Vagina (tissue), 2 donors: ENCODE data around the gene PCDHA2. TPM values are rescaled to one million over a fixed set of nuclear protein-coding genes. Genes with fewer than 3 reads are reported as not detected.
"Not testable (repeated sequence)": the region's sequence is repeated elsewhere in the genome, so short reads cannot be mapped to it uniquely, and the experiment has no call there.

Experiments
- DNase-seq, 2 donors: peaks; one replicate each; pipeline ENCODE4 v3.0.0-alpha.2; 2017; ENCODE audit errors: extremely low spot score in 2 of 2
- H3K27ac ChIP-seq: fragments of 200-600 bp; sonication (generic); one replicate; pipeline ENCODE4 v1.5.1; 2019
- H3K27me3 ChIP-seq: fragments of 200-600 bp; sonication (generic); one replicate; pipeline ENCODE4 v1.5.1; 2019
- H3K36me3 ChIP-seq, 2 donors: fragments of 200-600 bp; sonication (generic); one replicate each; pipeline ENCODE4 v1.5.1; 2017 to 2019
- H3K4me1 ChIP-seq: fragments of 200-600 bp; sonication (generic); one replicate; pipeline ENCODE4 v1.5.1; 2019
- H3K4me3 ChIP-seq, 2 donors: fragments of 200-600 bp; sonication (generic); 1 replicate in 1 of 2; 2 replicates in 1 of 2; pipeline ENCODE4 v1.5.1; 2016 to 2019
- H3K9me3 ChIP-seq: fragments of 200-600 bp; sonication (generic); one replicate; pipeline ENCODE4 v1.5.1; 2019
- CTCF ChIP-seq, 3 experiments: fragments of 450-650 bp in 2 of 3; fragments of 200-600 bp in 1 of 3; sonication (generic) in 1 of 3; IDR thresholded peaks; one replicate each; pipeline ENCODE4 v1.5.1; 2017 to 2019; ENCODE audit warnings: antibody characterized with exemption in 3 of 3, mild to moderate bottlenecking in 2 of 3, moderate library complexity in 2 of 3
- POLR2A ChIP-seq, 2 donors: fragments of 450-650 bp; IDR thresholded peaks; one replicate each; pipeline ENCODE4 v1.6.1; 2017; ENCODE audit warnings: antibody characterized with exemption in 2 of 2, mild to moderate bottlenecking in 2 of 2, moderate library complexity in 2 of 2
- POLR2AphosphoS5 ChIP-seq, 2 donors: sonication (generic); formaldehyde crosslinking; IDR thresholded peaks; one replicate each; pipeline ENCODE4 v1.9.0; 2017; ENCODE audit warnings: antibody characterized with exemption in 2 of 2, mild to moderate bottlenecking in 2 of 2, low read depth in 1 of 2; ENCODE audit not compliant: insufficient read depth in 1 of 2
- intact Hi-C: fragments of 100-400 bp; cut with DNase I; formaldehyde crosslinking; loops from one replicate; pipeline ENCODE4 v1.15.1; 2023
- total RNA-seq: library from RNA; depleted of rRNA; stranded (reverse); fragments of >200 nt; gene quantifications from one replicate; pipeline ENCODE4 v1.2.3, GENCODE V29; 2016

The PCDHA2 gene
- total RNA-seq, 1 donor from 2014 or later, result not detected

- intact Hi-C loops, result no loop called here
- no peaks in the 10 kb centered on the region for H3K36me3 ChIP-seq
- DNase-seq, result no peak
- H3K4me1 ChIP-seq, result no peaks in the 10 kb centered on the region
- TF ChIP-seq POLR2A (IDR thresholded peaks at IDR 0.05), result no peak
- TF ChIP-seq CTCF (IDR thresholded peaks at IDR 0.05), result no peak
- no peak for TF ChIP-seq POLR2AphosphoS5 (IDR thresholded peaks at IDR 0.05; ENCODE audit: insufficient read depth in 1 of 2, low read depth in 1 of 2)
- H3K27ac ChIP-seq, result no peak overlapping the region
- no peak overlapping the region for H3K4me3 ChIP-seq
- no peaks in the 10 kb centered on the region for H3K27me3 ChIP-seq
- peaks cover 3% of the 10 kb centered on the region for H3K9me3 ChIP-seq
Observed at GRCh38 chr5:140823475-140823874, 28.8 kb downstream of the PCDHA2 start.

DNA sequence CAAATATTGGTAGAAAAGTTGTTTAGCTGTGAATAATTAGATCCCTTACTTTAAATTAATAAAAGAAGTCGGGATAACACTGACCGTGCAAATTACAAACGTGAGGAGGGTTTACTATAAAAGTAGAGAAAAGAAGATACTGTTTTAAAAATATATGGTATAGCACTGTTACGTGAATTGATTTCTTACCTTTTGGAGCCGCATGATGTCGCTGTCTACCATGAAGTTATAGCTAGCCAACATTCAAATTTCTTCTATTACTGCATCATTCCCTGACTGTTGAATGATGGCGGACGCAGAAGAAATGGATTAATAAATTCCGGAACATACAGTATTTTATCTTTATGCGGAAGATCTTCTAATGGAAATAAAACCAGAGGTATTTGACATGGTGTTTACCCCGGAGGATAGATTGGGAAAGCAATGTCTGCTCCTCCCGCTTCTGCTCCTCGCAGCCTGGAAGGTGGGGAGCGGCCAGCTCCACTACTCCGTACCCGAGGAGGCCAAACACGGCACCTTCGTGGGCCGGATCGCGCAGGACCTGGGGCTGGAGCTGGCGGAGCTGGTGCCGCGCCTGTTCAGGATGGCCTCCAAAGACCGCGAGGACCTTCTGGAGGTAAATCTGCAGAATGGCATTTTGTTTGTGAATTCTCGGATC, 33.2 kb downstream of the PCDHA2 start, which contains the start of gene PCDHA6:
Gene PCDHA6, plus strand, starts transcription at position 257 of the 658 bp plus-strand sequence. Its CDS starts 132 bp downstream, at position 389.
- DNase-seq, result no peak
- Histone ChIP-seq H3K4me1 (no peaks in the 10 kb centered on the region), H3K9me3 (no peaks in the 10 kb centered on the region), H3K27ac (no peak within 1 kb of the TSS), H3K36me3 (no peaks in the 10 kb centered on the region), H3K4me3 (peak within 1 kb of the TSS in 1 of 2 donors; percentile 24), H3K27me3 (no peaks in the 10 kb centered on the region)
- intact Hi-C loops, result no loop called here
- no peak for TF ChIP-seq CTCF (IDR thresholded peaks at IDR 0.05)
- no peak for TF ChIP-seq POLR2AphosphoS5 (IDR thresholded peaks at IDR 0.05; ENCODE audit: insufficient read depth in 1 of 2, low read depth in 1 of 2)
- no peak for TF ChIP-seq POLR2A (IDR thresholded peaks at IDR 0.05)

GRCh38 chr5:140828362-140828737, 33.7 kb downstream of the PCDHA2 start:
- H3K9me3 ChIP-seq, result no peaks in the 10 kb centered on the region
- DNase-seq, result no peak
- no peak overlapping the region for H3K27ac ChIP-seq
- no peaks in the 10 kb centered on the region for H3K4me1 ChIP-seq
- H3K4me3 ChIP-seq, result peak overlapping the region in 1 of 2 donors; percentile 24
- H3K36me3 ChIP-seq, result no peaks in the 10 kb centered on the region
- no peaks in the 10 kb centered on the region for H3K27me3 ChIP-seq
- intact Hi-C loops, result no loop called here
- TF ChIP-seq CTCF (IDR thresholded peaks at IDR 0.05) (no peak), POLR2AphosphoS5 (IDR thresholded peaks at IDR 0.05; ENCODE audit: insufficient read depth in 1 of 2, low read depth in 1 of 2) (no peak), POLR2A (IDR thresholded peaks at IDR 0.05) (no peak)

DNA sequence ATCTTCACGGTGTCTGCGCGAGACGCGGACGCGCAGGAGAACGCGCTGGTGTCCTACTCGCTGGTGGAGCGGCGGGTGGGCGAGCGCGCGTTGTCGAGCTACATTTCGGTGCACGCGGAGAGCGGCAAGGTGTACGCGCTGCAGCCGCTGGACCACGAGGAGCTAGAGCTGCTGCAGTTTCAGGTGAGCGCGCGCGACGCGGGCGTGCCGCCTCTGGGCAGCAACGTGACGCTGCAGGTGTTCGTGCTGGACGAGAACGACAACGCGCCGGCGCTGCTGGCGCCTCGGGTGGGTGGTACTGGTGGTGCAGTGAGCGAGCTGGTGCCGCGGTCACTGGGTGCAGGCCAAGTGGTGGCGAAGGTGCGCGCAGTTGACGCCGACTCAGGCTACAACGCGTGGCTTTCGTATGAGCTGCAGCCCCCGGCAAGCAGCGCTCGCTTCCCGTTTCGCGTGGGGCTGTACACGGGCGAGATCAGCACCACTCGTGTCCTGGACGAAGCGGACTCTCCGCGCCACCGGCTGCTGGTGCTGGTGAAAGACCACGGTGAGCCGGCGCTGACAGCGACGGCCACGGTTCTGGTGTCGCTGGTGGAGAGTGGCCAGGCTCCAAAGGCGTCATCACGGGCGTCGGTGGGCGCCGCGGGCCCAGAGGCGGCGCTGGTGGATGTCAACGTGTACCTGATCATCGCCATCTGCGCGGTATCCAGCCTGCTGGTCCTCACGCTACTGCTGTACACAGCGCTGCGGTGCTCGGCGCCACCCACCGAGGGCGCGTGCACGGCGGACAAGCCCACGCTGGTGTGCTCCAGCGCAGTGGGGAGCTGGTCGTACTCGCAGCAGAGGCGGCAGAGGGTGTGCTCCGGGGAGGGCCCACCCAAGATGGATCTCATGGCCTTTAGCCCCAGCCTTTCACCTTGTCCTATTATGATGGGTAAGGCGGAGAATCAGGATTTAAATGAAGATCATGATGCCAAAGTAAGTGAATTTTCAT, 35.2 kb downstream of the PCDHA2 start:
- H3K27ac ChIP-seq, intact Hi-C loops, H3K4me3 ChIP-seq, H3K9me3 ChIP-seq, H3K27me3 ChIP-seq, H3K36me3 ChIP-seq, DNase-seq, H3K4me1 ChIP-seq: not testable (repeated sequence)

DNA sequence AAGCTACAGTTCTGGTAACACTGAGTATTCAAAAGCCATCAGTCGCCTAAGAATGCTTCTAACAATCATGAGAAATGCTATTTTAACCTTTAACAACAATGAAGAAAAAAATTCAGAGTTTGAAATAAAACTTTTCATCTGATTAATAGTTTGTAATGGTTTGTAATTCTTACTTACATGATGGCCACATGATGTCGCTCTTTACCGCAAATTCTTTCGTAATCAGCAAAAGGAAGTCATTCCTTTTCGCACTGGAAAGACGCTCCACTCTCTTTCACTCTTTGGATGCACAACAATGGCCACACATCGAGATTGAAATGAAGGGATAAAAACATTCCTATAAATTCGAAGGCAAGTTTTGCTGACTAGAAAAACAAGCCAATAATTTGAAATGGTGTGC, 39.3 kb downstream of the PCDHA2 start, which contains the start of gene PCDHA7:
Gene PCDHA7, plus strand, starts transcription at position 277 of the 400 bp plus-strand sequence. Its CDS starts 115 bp downstream, at position 392.
- H3K27ac ChIP-seq, result no peak within 1 kb of the TSS
- no peaks in the 10 kb centered on the region for H3K27me3 ChIP-seq
- TF ChIP-seq POLR2AphosphoS5 (IDR thresholded peaks at IDR 0.05; ENCODE audit: insufficient read depth in 1 of 2, low read depth in 1 of 2), result no peak
- TF ChIP-seq CTCF (IDR thresholded peaks at IDR 0.05), result no peak
- no peak for TF ChIP-seq POLR2A (IDR thresholded peaks at IDR 0.05)
- intact Hi-C loops, result no loop called here
- no peaks in the 10 kb centered on the region for H3K9me3 ChIP-seq
- no peak for DNase-seq
- no peaks in the 10 kb centered on the region for H3K4me1 ChIP-seq
- H3K36me3 ChIP-seq, result no peaks in the 10 kb centered on the region
- H3K4me3 ChIP-seq, result peak within 1 kb of the TSS; percentile 13 to 16

- H3K4me1 ChIP-seq, H3K27ac ChIP-seq, H3K9me3 ChIP-seq, intact Hi-C loops, DNase-seq, H3K36me3 ChIP-seq, H3K27me3 ChIP-seq: not testable (repeated sequence)
- H3K4me3 ChIP-seq, result peak overlapping the region; percentile 13 to 16
Observed at GRCh38 chr5:140834439-140835008, 39.9 kb downstream of the PCDHA2 start.
